OCI-M1 (cell line): ENCODE results near the gene GRIK1.

ENCODE experiments used
- DNase-seq: peaks from one replicate; lab custom pipeline; 2025; lab: John Stamatoyannopoulos, UW

Gene GRIK1

DNA sequence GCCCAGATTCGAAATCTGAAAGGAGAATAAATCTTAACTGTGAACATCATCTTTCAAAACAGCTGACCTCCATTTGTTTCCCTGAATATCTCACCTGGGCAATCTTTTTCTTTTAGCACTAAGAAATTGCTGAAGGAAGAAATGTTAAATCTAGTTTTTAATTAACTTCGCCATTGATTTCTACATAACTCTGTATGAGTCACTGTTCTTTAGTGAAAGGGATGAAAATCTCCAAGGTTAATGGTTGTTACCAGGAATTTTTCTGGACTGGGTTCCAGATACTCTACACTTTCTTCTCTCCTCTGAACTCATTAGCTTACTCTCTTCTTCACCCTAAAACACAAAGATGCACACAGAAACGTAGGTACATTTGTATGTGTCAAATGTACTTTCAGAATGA is 405.3 kb downstream of the GRIK1 start:
- no peak for DNase-seq

- DNase-seq: no peak
These were observed 410.7 kb downstream of the GRIK1 start for GRCh38 chr21:29529139-29529538.

GRCh38 chr21:29526545-29526944 is 413.3 kb downstream of the GRIK1 start:
- no peak for DNase-seq

- no peak for DNase-seq
These were observed 415.7 kb downstream of the GRIK1 start for GRCh38 chr21:29524055-29524454.

GRCh38 chr21:29523646-29524045 is 416.1 kb downstream of the GRIK1 start:
- no peak for DNase-seq

DNA sequence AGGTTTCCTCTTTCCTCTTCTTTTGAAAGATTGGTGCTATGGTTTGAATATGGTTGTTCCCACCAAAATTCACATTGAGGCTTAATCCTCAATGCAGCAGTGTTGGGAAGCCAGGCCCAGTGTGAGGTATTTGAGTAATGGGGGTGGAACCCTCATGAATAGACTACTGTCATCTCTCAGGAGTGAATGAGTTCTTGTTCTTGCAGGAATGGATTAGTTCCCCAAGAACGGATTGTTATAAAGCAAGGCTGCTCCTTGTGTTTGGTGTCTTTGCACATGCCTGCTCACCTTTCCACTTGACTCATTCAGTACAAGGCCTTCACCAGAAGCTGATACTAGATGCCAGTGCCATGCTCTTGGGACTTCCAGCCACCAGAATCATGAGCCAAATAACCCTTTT is 417.9 kb downstream of the GRIK1 start:
- no peak for DNase-seq

DNA sequence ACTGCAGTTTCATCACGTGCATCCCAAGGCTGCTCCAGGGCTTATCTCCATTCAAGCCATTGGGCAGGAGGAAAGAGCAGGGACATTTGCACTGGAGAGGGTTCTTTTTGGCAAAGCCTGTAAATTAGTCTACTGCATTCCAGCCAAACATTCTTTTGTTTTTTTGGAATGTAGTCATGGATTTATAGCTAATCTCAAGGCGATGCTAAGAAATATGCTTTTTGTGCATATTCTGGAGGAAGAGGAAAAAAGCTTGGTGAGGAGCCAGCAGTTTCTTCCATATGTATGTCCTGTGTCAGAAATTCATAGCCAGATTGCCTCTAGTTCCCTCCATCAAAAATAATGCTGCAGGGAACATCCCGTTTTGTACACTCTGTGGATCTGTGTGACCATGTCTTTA is 419.6 kb downstream of the GRIK1 start:
- no peak for DNase-seq

GRCh38 chr21:29514652-29515247 is 425.0 kb downstream of the GRIK1 start:
- DNase-seq: no peak

GRCh38 chr21:29513535-29513934 is 426.3 kb downstream of the GRIK1 start:
- DNase-seq: no peak

GRCh38 chr21:29511096-29511495 is 428.7 kb downstream of the GRIK1 start:
- DNase-seq: no peak

DNA sequence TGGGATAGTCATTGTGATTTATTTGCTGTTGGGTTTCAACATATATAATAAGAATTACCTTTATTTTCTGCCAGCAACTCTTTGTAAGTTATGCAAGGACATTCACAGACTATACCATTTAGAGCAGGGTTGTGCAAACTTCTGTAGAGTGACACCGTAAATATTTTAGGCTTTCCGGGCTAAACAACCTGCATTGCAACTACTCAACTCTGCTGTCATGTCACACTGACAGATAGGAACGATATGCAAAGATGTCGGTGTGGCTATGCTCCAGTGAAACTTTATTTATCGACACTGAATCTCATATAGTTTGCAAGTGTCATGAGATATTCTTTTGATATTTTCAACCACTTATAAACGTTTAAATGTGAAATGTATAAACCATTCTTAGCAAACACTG is 430.7 kb downstream of the GRIK1 start:
- DNase-seq: no peak

- no peak for DNase-seq
These were observed 431.5 kb downstream of the GRIK1 start for GRCh38 chr21:29508301-29508700.

GRCh38 chr21:29506947-29507346 is 432.8 kb downstream of the GRIK1 start:
- DNase-seq: no peak

- no peak for DNase-seq
These were observed 433.6 kb downstream of the GRIK1 start for GRCh38 chr21:29506214-29506613.

GRCh38 chr21:29504751-29505321 is 435.0 kb downstream of the GRIK1 start:
- DNase-seq: no peak

DNA sequence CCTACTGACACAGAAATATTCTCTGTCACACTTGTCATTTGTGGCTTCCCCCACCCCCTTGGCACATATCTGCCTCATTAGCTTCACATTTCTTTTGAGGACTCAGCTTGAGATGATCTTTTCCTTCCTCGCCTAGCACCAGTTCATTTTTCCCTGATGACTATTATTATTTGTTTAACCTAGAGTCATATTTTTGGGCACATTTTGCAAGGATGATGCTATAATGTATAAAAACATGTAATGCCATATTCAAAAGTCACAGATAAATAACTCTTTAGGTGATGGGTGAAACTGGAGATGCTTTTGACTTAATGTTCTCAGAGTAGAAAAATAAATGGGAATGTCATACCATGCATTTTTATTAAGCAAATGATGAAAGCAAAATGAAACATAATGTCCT is 438.3 kb downstream of the GRIK1 start:
- DNase-seq: no peak

DNA sequence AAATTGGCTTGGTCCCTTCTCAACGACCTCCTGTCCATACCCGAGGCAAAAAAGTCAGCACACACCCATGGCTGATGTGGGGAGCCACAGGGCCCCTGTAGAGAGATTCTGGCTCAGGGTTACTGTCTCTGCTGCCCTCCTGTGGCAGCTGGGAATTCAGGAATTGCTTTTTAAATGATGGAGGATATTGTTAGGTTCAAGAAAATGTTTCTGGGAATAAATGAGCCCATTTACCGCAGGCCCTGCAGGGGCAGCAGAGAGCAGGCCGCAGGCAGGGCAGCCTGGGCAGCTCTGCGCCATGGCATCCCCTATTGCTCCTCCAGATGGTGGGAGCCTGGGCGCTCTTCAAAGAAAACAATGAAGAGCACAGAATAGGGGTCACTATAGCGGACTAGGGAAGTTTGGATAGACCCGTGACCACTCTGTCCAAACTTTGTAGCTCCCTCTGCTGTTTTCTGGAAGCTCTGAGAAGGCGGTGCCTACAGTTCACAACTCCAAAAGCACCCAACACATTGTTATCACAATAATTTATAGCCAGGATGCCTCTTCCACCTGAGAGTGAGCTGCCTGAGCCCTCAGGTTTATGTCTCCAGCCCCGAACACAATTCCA is 440.0 kb downstream of the GRIK1 start:
- peak; percentile 67 for DNase-seq

- peak; percentile 49 for DNase-seq
These were observed 440.6 kb downstream of the GRIK1 start for GRCh38 chr21:29499229-29499628.

DNA sequence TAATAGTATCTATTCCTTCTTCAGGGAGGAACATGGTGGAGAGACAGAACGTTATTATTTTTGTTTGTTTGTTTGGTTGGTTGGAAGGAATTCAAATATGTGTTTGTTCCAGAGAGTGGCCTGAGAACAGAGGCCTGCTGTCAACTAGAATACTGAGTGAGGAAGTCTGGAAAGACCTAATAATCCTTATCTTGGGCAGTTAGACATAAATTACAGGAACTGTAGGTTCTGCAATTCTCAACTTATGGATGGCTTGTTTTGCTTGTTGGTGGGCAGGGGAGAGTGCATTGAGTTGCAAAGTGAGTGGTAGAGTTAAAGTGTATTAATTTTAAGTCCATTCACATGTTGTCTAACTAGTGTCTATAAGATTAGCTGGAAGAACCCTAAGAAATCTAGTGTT is 443.5 kb downstream of the GRIK1 start:
- DNase-seq: peak; percentile 47

- DNase-seq: no peak
These were observed 449.8 kb downstream of the GRIK1 start for GRCh38 chr21:29490016-29490415.

DNA sequence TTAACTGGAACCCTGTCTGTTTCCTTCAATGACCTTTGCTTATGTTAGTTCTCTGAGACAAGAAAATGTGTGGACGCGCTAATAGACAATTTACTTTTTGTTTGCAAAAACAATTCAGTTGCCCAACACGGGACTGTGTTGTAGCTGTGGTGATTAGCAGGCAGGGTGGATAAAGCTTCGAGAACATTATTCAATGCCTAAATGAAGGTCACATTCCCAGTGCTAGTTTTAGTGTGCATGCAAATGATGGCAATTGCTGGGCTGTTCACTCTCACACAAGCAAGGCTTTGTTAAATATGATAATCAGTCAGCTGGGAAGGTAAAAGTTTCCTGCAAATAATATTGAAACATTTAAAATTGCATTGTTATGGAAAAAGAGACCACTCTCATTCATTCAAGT is 452.6 kb downstream of the GRIK1 start:
- DNase-seq: no peak
